K562 treated with DMSO at 1 percent for 12 hours (cell line): ENCODE data around the gene AP1G2. TPM values are rescaled to one million over a fixed set of nuclear protein-coding genes. Genes with fewer than 3 reads are reported as not detected.

Experiments
- total RNA-seq: library from RNA; unstranded; fragments of 300-600 nt; gene quantifications from 2 replicates; pipeline ENCODE4 v1.2.3, GENCODE V29; 2022; ENCODE audit not compliant: insufficient read depth

Gene AP1G2
- total RNA-seq, result 22.8 and 54.3 TPM in 2 replicates

GRCh38 chr14:23567186-23568020 is at the start of gene AP1G2:
Gene AP1G2, minus strand, starts transcription at chr14:23567791. Its CDS starts 477 bp downstream, at chr14:23567314.

GRCh38 chr14:23578560-23579310 is 11.1 kb upstream of the AP1G2 start, which contains the start of gene JPH4:
Gene JPH4, minus strand, starts transcription at chr14:23578790. Its CDS starts 1,337 bp downstream, at chr14:23577453.

GRCh38 chr14:23555882-23556699 is 11.5 kb downstream of the AP1G2 start, which contains the start of gene THTPA:
Gene THTPA, plus strand, starts transcription at chr14:23556271. Its CDS starts 487 bp downstream, at chr14:23556758.

GRCh38 chr14:23551266-23552028 is 16.1 kb downstream of the AP1G2 start, which contains the start of gene ZFHX2:
Gene ZFHX2, minus strand, starts transcription at chr14:23551765. Its CDS starts 16,440 bp downstream, at chr14:23535325.

Other genes with a start within 250 kb of the AP1G2 start
- gene PABPN1, start 246.3 kb downstream of the AP1G2 start, total RNA-seq, result 78.5 and 118 TPM in 2 replicates
- 0.28 and 0.58 TPM in 2 replicates for gene SLC22A17, start 214.9 kb downstream of the AP1G2 start, total RNA-seq
- gene EFS, start 202.6 kb downstream of the AP1G2 start, total RNA-seq, result not detected in 2 replicates
- not detected in 2 replicates for gene IL25, start 195.0 kb downstream of the AP1G2 start, total RNA-seq
- gene CMTM5, start 190.7 kb downstream of the AP1G2 start, total RNA-seq, result not detected in 2 replicates
- not detected in 2 replicates for gene MYH6, start 159.5 kb downstream of the AP1G2 start, total RNA-seq
- not detected in 2 replicates for gene MYH7, start 132.1 kb downstream of the AP1G2 start, total RNA-seq
- gene NGDN, start 98.1 kb downstream of the AP1G2 start, total RNA-seq, result 30.4 and 33.4 TPM in 2 replicates
- not detected in 2 replicates for gene ZFHX2, start 16.0 kb downstream of the AP1G2 start, total RNA-seq
- gene THTPA, start 11.5 kb downstream of the AP1G2 start, total RNA-seq, result 1.8 and 3.7 TPM in 2 replicates
- 0.23 TPM in 1 of 2 replicates, not detected in the other for gene JPH4, start 11.0 kb upstream of the AP1G2 start, total RNA-seq
- gene DHRS2, start 68.6 kb upstream of the AP1G2 start, total RNA-seq, result 125 and 175 TPM in 2 replicates